Activated naive CD8-positive, alpha-beta T cell treated with anti-CD3 and anti-CD28 coated beads, Interleukin-2, amount 50 U/mL, for 24 hours (primary cell): ENCODE measurements around the gene VEGFA.

Experiments used
- ATAC-seq: fragments of 150-1000 bp; cut with Tn5 transposase; one replicate; pipeline ENCODE4 v1.10.0; 2021
- DNase-seq: peaks from one replicate; pipeline ENCODE4 v3.0.0; 2021
- H3K27ac Mint-ChIP-seq: one replicate; pipeline ENCODE4 v1.8.0; 2021; ENCODE audit warnings: mild to moderate bottlenecking, mixed read lengths
- H3K27me3 Mint-ChIP-seq: one replicate; pipeline ENCODE4 v1.8.0; 2021; ENCODE audit warnings: mixed read lengths
- H3K36me3 Mint-ChIP-seq: one replicate; pipeline ENCODE4 v1.8.0; 2021; ENCODE audit warnings: low read depth, mixed read lengths
- H3K4me1 Mint-ChIP-seq: one replicate; pipeline ENCODE4 v1.8.0; 2021; ENCODE audit warnings: mixed read lengths
- H3K4me3 Mint-ChIP-seq: one replicate; pipeline ENCODE4 v1.8.0; 2021; ENCODE audit warnings: mild to moderate bottlenecking, moderate library complexity, mixed read lengths
- H3K9me3 Mint-ChIP-seq: one replicate; pipeline ENCODE4 v1.8.0; 2021; ENCODE audit warnings: mixed read lengths

VEGFA gene

GRCh38 chr6:43744491-43744890, 25.5 kb upstream of the VEGFA start:
- H3K9me3 Mint-ChIP-seq: no peaks in the 10 kb centered on the region
- H3K36me3 Mint-ChIP-seq: no peaks in the 10 kb centered on the region
- H3K4me1 Mint-ChIP-seq: no peaks in the 10 kb centered on the region
- no peak overlapping the region for H3K4me3 Mint-ChIP-seq
- no peak overlapping the region for H3K27ac Mint-ChIP-seq
- H3K27me3 Mint-ChIP-seq: no peaks in the 10 kb centered on the region
- ATAC-seq (no peak), DNase-seq (no peak)

- H3K4me3 Mint-ChIP-seq: no peak overlapping the region
- ATAC-seq (no peak), DNase-seq (no peak)
- no peaks in the 10 kb centered on the region for H3K9me3 Mint-ChIP-seq
- no peaks in the 10 kb centered on the region for H3K4me1 Mint-ChIP-seq
- H3K27ac Mint-ChIP-seq: no peak overlapping the region
- no peaks in the 10 kb centered on the region for H3K36me3 Mint-ChIP-seq
- H3K27me3 Mint-ChIP-seq: no peaks in the 10 kb centered on the region
Observed at GRCh38 chr6:43744931-43745727, 24.9 kb upstream of the VEGFA start.

GRCh38 chr6:43746071-43746470, 23.9 kb upstream of the VEGFA start:
- H3K4me1 Mint-ChIP-seq: no peaks in the 10 kb centered on the region
- ATAC-seq (no peak), DNase-seq (no peak)
- no peaks in the 10 kb centered on the region for H3K9me3 Mint-ChIP-seq
- H3K27ac Mint-ChIP-seq: no peak overlapping the region
- no peak overlapping the region for H3K4me3 Mint-ChIP-seq
- no peaks in the 10 kb centered on the region for H3K36me3 Mint-ChIP-seq
- H3K27me3 Mint-ChIP-seq: no peaks in the 10 kb centered on the region

GRCh38 chr6:43746613-43747102, 23.4 kb upstream of the VEGFA start:
- Mint-ChIP-seq H3K4me1 (no peaks in the 10 kb centered on the region), H3K4me3 (no peak overlapping the region), H3K27me3 (no peaks in the 10 kb centered on the region), H3K27ac (no peak overlapping the region), H3K9me3 (no peaks in the 10 kb centered on the region), H3K36me3 (no peaks in the 10 kb centered on the region)
- no peak for ATAC-seq
- DNase-seq: no peak

GRCh38 chr6:43747784-43748183, 22.2 kb upstream of the VEGFA start:
- Mint-ChIP-seq H3K36me3 (no peaks in the 10 kb centered on the region), H3K4me1 (no peaks in the 10 kb centered on the region), H3K9me3 (no peaks in the 10 kb centered on the region), H3K27me3 (no peaks in the 10 kb centered on the region), H3K27ac (no peak overlapping the region), H3K4me3 (no peak overlapping the region)
- ATAC-seq (no peak), DNase-seq (no peak)

- Mint-ChIP-seq H3K4me3 (no peak overlapping the region), H3K9me3 (no peaks in the 10 kb centered on the region), H3K36me3 (no peaks in the 10 kb centered on the region), H3K4me1 (no peaks in the 10 kb centered on the region), H3K27ac (no peak overlapping the region), H3K27me3 (no peaks in the 10 kb centered on the region)
- DNase-seq (no peak), ATAC-seq (no peak)
Observed at GRCh38 chr6:43748765-43749164, 21.2 kb upstream of the VEGFA start.

GRCh38 chr6:43749461-43749860, 20.6 kb upstream of the VEGFA start:
- Mint-ChIP-seq H3K9me3 (no peaks in the 10 kb centered on the region), H3K27me3 (no peaks in the 10 kb centered on the region), H3K36me3 (no peaks in the 10 kb centered on the region), H3K4me1 (no peaks in the 10 kb centered on the region), H3K27ac (no peak overlapping the region), H3K4me3 (no peak overlapping the region)
- ATAC-seq (no peak), DNase-seq (no peak)

GRCh38 chr6:43750622-43751021, 19.4 kb upstream of the VEGFA start:
- Mint-ChIP-seq H3K27ac (no peak overlapping the region), H3K36me3 (no peaks in the 10 kb centered on the region), H3K27me3 (no peaks in the 10 kb centered on the region)

GRCh38 chr6:43753570-43754183, 16.3 kb upstream of the VEGFA start:
- no peaks in the 10 kb centered on the region for H3K9me3 Mint-ChIP-seq
- ATAC-seq (no peak), DNase-seq (no peak)
- H3K4me1 Mint-ChIP-seq: no peaks in the 10 kb centered on the region
- no peaks in the 10 kb centered on the region for H3K36me3 Mint-ChIP-seq
- H3K27me3 Mint-ChIP-seq: no peaks in the 10 kb centered on the region
- no peak overlapping the region for H3K27ac Mint-ChIP-seq
- H3K4me3 Mint-ChIP-seq: no peak overlapping the region

More at GRCh38 chr6:43750622-43751021, 19.4 kb upstream of the VEGFA start:
- Mint-ChIP-seq H3K4me3 (no peak overlapping the region), H3K4me1 (no peaks in the 10 kb centered on the region), H3K9me3 (no peaks in the 10 kb centered on the region)
- no peak for DNase-seq
- ATAC-seq: no peak

- no peak for DNase-seq
- Mint-ChIP-seq H3K9me3 (no peaks in the 10 kb centered on the region), H3K36me3 (no peaks in the 10 kb centered on the region), H3K27ac (no peak overlapping the region), H3K4me1 (peaks cover 6% of the 10 kb centered on the region), H3K4me3 (no peak overlapping the region), H3K27me3 (peaks cover 2% of the 10 kb centered on the region)
- no peak for ATAC-seq
Observed at GRCh38 chr6:43757966-43758616, 11.9 kb upstream of the VEGFA start.

GRCh38 chr6:43758617-43759050, 11.4 kb upstream of the VEGFA start:
- DNase-seq: peak; percentile 49
- peak; percentile 48 for ATAC-seq
- peaks cover 2% of the 10 kb centered on the region for H3K27me3 Mint-ChIP-seq

GRCh38 chr6:43759136-43759906, 10.7 kb upstream of the VEGFA start:
- Mint-ChIP-seq H3K4me3 (no peak overlapping the region), H3K9me3 (no peaks in the 10 kb centered on the region), H3K4me1 (peaks cover 14% of the 10 kb centered on the region), H3K27ac (no peak overlapping the region), H3K36me3 (no peaks in the 10 kb centered on the region), H3K27me3 (peaks cover 2% of the 10 kb centered on the region)
- DNase-seq (no peak), ATAC-seq (peak; percentile 22)

More at GRCh38 chr6:43758617-43759050, 11.4 kb upstream of the VEGFA start:
- Mint-ChIP-seq H3K4me3 (no peak overlapping the region), H3K27ac (no peak overlapping the region), H3K9me3 (no peaks in the 10 kb centered on the region), H3K36me3 (no peaks in the 10 kb centered on the region), H3K4me1 (peaks cover 10% of the 10 kb centered on the region)

- H3K4me1 Mint-ChIP-seq: peaks cover 14% of the 10 kb centered on the region
- H3K4me3 Mint-ChIP-seq: no peak overlapping the region
- H3K27me3 Mint-ChIP-seq: peaks cover 2% of the 10 kb centered on the region
- no peaks in the 10 kb centered on the region for H3K36me3 Mint-ChIP-seq
- no peak overlapping the region for H3K27ac Mint-ChIP-seq
- ATAC-seq (peak; percentile 4), DNase-seq (no peak)
- no peaks in the 10 kb centered on the region for H3K9me3 Mint-ChIP-seq
Observed at GRCh38 chr6:43759907-43760206, 10.2 kb upstream of the VEGFA start.
